Heart left ventricle (tissue), 13 donors: ENCODE data around the gene AMFR.

ENCODE experiments used
- CTCF ChIP-seq, 12 donors: fragments of 200-600 bp; sonication (generic) in 4 of 12; IDR thresholded peaks; one replicate each; pipeline versions ENCODE4 v1.5.0 to v1.8.0; 2018 to 2022; ENCODE audit warnings: antibody characterized with exemption in 12 of 12, mild to moderate bottlenecking in 5 of 12
- POLR2A ChIP-seq, 2 donors: fragments of 450-650 bp; IDR thresholded peaks; one replicate each; pipeline ENCODE4 v1.6.1; 2017; ENCODE audit warnings: antibody characterized with exemption in 2 of 2, mild to moderate bottlenecking in 2 of 2, moderate library complexity in 2 of 2
- donor health status: ischemic (EF 13 %, LVEDD 7.1; RV severe dilation, severe dysfunction).
- donor health status: DM: no; HTN: yes; CAD: no.
- donor health status: DM: no; HTN: no; CAD: no.
- donor health status: ischemic (EF 25% LVEDD 6.9; RV normal size, moderate dysfunction).
- donor health status: ischemic (EF 25% LVEDD 5.7; RV mildly dilated, moderate dysfunction).
- donor health status: ischemic (EF 35%, LVEDD 5.7; RV mildly dilated, moderate dysfunction).
- donor health status: nonischemic (EF 11% LVEDD 7.7; RV severe dilation, severe dysfunction).
- donor health status: DM: yes; HTN: yes; CAD: no.
- donor health status: PGD.
- donor health status: ischemic (EF 29% LVEDD 5.4; RV normal size, mild dysfunction).
- donor health status: nonischemic (EF 23%, LVEDD 6.1; RV moderate dilation, normal function).

GRCh38 chr16:56463153-56463552 lies 37.8 kb upstream of the AMFR start:
- TF ChIP-seq POLR2A (IDR thresholded peaks at IDR 0.05) (no peak), CTCF (IDR thresholded peaks at IDR 0.05) (no peak)
